ENCODE measurements around the gene RACK1. TPM values are rescaled to one million over a fixed set of nuclear protein-coding genes. Genes with fewer than 3 reads are reported as not detected.

RACK1 gene
- total and polyA plus RNA-seq, 2 of the 13 experiments (the other 11 are each of a cell fraction or from before 2014, with no cell fraction given), result 2,514 to 6,141 TPM

DNA sequence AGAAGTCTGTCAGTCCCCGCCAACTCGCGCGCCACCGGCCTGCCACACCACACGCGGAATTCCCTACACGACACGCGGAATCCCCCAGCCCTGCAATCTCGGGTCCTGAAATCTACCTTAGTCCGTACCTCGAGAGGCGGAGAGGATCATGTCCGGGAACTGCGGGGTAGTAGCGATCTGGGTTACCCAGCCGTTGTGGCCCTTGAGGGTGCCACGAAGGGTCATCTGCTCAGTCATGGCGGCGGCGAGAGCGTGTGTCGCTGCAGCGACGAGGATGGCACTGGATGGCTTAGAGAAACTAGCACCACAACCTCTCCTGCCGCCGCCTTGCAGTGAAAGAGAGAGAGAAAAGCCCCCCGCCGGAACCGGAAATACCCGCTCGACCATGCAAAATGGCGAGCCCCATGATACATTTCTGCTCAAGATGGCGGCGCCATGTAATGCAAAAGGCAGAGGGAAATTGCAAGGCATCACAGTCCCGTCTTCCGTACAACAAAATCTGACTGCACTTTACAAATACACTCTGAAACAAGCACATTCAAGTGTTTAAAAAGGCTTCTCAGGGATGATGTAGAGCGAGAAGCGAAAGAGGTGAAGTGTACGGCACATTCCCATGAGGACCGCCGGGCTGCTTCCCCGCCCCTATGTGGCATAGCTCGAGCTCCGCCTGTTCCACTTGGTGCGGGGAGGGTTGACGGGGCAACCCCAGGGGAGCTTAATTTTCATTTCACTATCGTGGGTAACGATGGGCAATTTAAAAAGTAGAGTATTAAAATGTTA lies at the start of gene RACK1 (continued):
- TF ChIP-seq, protein P1, sequence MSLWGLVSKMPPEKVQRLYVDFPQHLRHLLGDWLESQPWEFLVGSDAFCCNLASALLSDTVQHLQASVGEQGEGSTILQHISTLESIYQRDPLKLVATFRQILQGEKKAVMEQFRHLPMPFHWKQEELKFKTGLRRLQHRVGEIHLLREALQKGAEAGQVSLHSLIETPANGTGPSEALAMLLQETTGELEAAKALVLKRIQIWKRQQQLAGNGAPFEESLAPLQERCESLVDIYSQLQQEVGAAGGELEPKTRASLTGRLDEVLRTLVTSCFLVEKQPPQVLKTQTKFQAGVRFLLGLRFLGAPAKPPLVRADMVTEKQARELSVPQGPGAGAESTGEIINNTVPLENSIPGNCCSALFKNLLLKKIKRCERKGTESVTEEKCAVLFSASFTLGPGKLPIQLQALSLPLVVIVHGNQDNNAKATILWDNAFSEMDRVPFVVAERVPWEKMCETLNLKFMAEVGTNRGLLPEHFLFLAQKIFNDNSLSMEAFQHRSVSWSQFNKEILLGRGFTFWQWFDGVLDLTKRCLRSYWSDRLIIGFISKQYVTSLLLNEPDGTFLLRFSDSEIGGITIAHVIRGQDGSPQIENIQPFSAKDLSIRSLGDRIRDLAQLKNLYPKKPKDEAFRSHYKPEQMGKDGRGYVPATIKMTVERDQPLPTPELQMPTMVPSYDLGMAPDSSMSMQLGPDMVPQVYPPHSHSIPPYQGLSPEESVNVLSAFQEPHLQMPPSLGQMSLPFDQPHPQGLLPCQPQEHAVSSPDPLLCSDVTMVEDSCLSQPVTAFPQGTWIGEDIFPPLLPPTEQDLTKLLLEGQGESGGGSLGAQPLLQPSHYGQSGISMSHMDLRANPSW (CRISPR knock-in tag; IDR thresholded peaks at IDR 0.05; ENCODE audit: borderline replicate concordance), result peak; percentile 64; the same call in 1 of the 2 replicates
- TF ChIP-seq, protein P2, sequence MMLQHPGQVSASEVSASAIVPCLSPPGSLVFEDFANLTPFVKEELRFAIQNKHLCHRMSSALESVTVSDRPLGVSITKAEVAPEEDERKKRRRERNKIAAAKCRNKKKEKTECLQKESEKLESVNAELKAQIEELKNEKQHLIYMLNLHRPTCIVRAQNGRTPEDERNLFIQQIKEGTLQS (CRISPR knock-in tag; IDR thresholded peaks at IDR 0.05), result no peak
- 0 out of 2 replicates have a peak, but pooled peaks have one; percentile 44 for TF ChIP-seq ZNF841 (CRISPR knock-in tag; IDR thresholded peaks at IDR 0.05; ENCODE audit: borderline replicate concordance)
- TF ChIP-seq ZNF7 (CRISPR knock-in tag; IDR thresholded peaks at IDR 0.05), result no peak
- TF ChIP-seq RXRA (CRISPR knock-in tag; IDR thresholded peaks at IDR 0.05), result peak; percentile 40; the same call in 1 of the 2 replicates
- TF ChIP-seq CHCHD3 (CRISPR knock-in tag; IDR thresholded peaks at IDR 0.05), result no peak
- no peak for TF ChIP-seq ZNF207 (IDR thresholded peaks at IDR 0.05; ENCODE audit: borderline replicate concordance)
- TF ChIP-seq ZNF431 (CRISPR knock-in tag; IDR thresholded peaks at IDR 0.05; ENCODE audit: borderline replicate concordance, low read depth), result peak; percentile 86; the same call in 1 of the 2 replicates
- TF ChIP-seq ZNF660 (CRISPR knock-in tag; IDR thresholded peaks at IDR 0.05; ENCODE audit: borderline replicate concordance, low read depth), result no peak
- no peak for TF ChIP-seq TGIF2 (CRISPR knock-in tag; IDR thresholded peaks at IDR 0.05)
- TF ChIP-seq, protein P3, sequence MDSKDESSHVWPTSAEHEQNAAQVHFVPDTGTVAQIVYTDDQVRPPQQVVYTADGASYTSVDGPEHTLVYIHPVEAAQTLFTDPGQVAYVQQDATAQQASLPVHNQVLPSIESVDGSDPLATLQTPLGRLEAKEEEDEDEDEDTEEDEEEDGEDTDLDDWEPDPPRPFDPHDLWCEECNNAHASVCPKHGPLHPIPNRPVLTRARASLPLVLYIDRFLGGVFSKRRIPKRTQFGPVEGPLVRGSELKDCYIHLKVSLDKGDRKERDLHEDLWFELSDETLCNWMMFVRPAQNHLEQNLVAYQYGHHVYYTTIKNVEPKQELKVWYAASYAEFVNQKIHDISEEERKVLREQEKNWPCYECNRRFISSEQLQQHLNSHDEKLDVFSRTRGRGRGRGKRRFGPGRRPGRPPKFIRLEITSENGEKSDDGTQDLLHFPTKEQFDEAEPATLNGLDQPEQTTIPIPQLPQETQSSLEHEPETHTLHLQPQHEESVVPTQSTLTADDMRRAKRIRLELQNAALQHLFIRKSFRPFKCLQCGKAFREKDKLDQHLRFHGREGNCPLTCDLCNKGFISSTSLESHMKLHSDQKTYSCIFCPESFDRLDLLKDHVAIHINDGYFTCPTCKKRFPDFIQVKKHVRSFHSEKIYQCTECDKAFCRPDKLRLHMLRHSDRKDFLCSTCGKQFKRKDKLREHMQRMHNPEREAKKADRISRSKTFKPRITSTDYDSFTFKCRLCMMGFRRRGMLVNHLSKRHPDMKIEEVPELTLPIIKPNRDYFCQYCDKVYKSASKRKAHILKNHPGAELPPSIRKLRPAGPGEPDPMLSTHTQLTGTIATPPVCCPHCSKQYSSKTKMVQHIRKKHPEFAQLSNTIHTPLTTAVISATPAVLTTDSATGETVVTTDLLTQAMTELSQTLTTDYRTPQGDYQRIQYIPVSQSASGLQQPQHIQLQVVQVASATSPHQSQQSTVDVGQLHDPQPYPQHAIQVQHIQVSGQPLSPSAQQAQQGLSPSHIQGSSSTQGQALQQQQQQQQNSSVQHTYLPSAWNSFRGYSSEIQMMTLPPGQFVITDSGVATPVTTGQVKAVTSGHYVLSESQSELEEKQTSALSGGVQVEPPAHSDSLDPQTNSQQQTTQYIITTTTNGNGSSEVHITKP (CRISPR knock-in tag; IDR thresholded peaks at IDR 0.05; ENCODE audit: low read depth), result peak; percentile 99
- no peak for TF ChIP-seq ZNF329 (CRISPR knock-in tag; IDR thresholded peaks at IDR 0.05; ENCODE audit: low read depth)
- TF ChIP-seq, protein P4, sequence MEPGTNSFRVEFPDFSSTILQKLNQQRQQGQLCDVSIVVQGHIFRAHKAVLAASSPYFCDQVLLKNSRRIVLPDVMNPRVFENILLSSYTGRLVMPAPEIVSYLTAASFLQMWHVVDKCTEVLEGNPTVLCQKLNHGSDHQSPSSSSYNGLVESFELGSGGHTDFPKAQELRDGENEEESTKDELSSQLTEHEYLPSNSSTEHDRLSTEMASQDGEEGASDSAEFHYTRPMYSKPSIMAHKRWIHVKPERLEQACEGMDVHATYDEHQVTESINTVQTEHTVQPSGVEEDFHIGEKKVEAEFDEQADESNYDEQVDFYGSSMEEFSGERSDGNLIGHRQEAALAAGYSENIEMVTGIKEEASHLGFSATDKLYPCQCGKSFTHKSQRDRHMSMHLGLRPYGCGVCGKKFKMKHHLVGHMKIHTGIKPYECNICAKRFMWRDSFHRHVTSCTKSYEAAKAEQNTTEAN (CRISPR knock-in tag; conservative IDR thresholded peaks at IDR 0.05), result no peak
- TF ChIP-seq MAFF (IDR thresholded peaks at IDR 0.05; ENCODE audit: low read depth, low read length), result no peak
- TF ChIP-seq TEAD3 (CRISPR knock-in tag; optimal IDR thresholded peaks at IDR 0.05; ENCODE audit: borderline replicate concordance), result no peak
- no peak for TF ChIP-seq BRCA1 (CRISPR knock-in tag; IDR thresholded peaks at IDR 0.05)
- TF ChIP-seq, protein P5, sequence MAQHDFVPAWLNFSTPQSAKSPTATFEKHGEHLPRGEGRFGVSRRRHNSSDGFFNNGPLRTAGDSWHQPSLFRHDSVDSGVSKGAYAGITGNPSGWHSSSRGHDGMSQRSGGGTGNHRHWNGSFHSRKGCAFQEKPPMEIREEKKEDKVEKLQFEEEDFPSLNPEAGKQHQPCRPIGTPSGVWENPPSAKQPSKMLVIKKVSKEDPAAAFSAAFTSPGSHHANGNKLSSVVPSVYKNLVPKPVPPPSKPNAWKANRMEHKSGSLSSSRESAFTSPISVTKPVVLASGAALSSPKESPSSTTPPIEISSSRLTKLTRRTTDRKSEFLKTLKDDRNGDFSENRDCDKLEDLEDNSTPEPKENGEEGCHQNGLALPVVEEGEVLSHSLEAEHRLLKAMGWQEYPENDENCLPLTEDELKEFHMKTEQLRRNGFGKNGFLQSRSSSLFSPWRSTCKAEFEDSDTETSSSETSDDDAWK (CRISPR knock-in tag; IDR thresholded peaks at IDR 0.05), result no peak
- no peak for TF ChIP-seq ZSCAN20 (CRISPR knock-in tag; IDR thresholded peaks at IDR 0.05; ENCODE audit: borderline replicate concordance)
- no peak for TF ChIP-seq NKX3-1 (CRISPR knock-in tag; IDR thresholded peaks at IDR 0.05)
- TF ChIP-seq, protein P6, sequence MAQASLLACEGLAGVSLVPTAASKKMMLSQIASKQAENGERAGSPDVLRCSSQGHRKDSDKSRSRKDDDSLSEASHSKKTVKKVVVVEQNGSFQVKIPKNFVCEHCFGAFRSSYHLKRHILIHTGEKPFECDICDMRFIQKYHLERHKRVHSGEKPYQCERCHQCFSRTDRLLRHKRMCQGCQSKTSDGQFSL (CRISPR knock-in tag; IDR thresholded peaks at IDR 0.05), result no peak; the same call in 1 of the 2 replicates

Measured in HepG2 (cell line).